ENCODE data around the gene CPXM1. TPM values are rescaled to one million over a fixed set of nuclear protein-coding genes. Genes with fewer than 3 reads are reported as not detected.

Gene CPXM1
- polyA plus RNA-seq, 3 donors, result 0.05 TPM; not detected in 2

- Mint-ChIP-seq H3K36me3 (peaks cover 24 to 27% of the 10 kb centered on the region in 2 donors), H3K4me3 (no peak overlapping the region), H3K27me3 (ENCODE audit: low read depth in 3 of 3) (peaks cover 0 to 1% (median 0%) of the 10 kb centered on the region in 3 donors), H3K4me1 (peaks cover 25% of the 10 kb centered on the region), H3K9me3 (no peaks in the 10 kb centered on the region), H3K27ac (no peak overlapping the region)
- TF ChIP-seq, protein P1, sequence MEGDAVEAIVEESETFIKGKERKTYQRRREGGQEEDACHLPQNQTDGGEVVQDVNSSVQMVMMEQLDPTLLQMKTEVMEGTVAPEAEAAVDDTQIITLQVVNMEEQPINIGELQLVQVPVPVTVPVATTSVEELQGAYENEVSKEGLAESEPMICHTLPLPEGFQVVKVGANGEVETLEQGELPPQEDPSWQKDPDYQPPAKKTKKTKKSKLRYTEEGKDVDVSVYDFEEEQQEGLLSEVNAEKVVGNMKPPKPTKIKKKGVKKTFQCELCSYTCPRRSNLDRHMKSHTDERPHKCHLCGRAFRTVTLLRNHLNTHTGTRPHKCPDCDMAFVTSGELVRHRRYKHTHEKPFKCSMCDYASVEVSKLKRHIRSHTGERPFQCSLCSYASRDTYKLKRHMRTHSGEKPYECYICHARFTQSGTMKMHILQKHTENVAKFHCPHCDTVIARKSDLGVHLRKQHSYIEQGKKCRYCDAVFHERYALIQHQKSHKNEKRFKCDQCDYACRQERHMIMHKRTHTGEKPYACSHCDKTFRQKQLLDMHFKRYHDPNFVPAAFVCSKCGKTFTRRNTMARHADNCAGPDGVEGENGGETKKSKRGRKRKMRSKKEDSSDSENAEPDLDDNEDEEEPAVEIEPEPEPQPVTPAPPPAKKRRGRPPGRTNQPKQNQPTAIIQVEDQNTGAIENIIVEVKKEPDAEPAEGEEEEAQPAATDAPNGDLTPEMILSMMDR (IDR thresholded peaks at IDR 0.05), result no peak
- Histone ChIP-seq H3K79me2 (ENCODE audit: insufficient read depth, low read length) (peaks cover 16% of the 10 kb centered on the region), H3K27ac (ENCODE audit: low read depth in 1 of 2, low read length in 2 of 2) (no peak overlapping the region), H3K4me1 (ENCODE audit: control insufficient read depth in 1 of 2, insufficient read depth in 2 of 2, low read length in 2 of 2) (peaks cover 8 to 12% of the 10 kb centered on the region in 2 donors), H4K20me1 (ENCODE audit: insufficient read depth, low read length) (peaks cover 37% of the 10 kb centered on the region), H3K4me2 (replicated peaks; ENCODE audit: extremely low read depth, low read length, poor library complexity, severe bottlenecking) (no peak overlapping the region), H3K9me3 (replicated peaks in 1 of 2; ENCODE audit: control insufficient read depth in 1 of 2, insufficient read depth in 1 of 2, low read length in 2 of 2) (no peaks in the 10 kb centered on the region), H2AFZ (ENCODE audit: insufficient read depth, low read depth, low read length, poor library complexity, severe bottlenecking) (no peak overlapping the region), H3K4me3 (replicated peaks in 1 of 3; ENCODE audit: low read depth in 2 of 3, low read length in 3 of 3) (no peak overlapping the region), H3K9ac (ENCODE audit: insufficient read depth, low read length, poor library complexity, severe bottlenecking) (no peak overlapping the region), H3K36me3 (replicated peaks in 1 of 2; ENCODE audit: control insufficient read depth in 1 of 2, insufficient read depth in 2 of 2, low read length in 2 of 2) (peaks cover 0 to 24% of the 10 kb centered on the region in 2 donors), H3K27me3 (ENCODE audit: control insufficient read depth in 2 of 2, insufficient read depth in 2 of 2, low read length in 2 of 2) (no peaks in the 10 kb centered on the region)
- no CpG with 5 or more reads among the region's 2 CpGs for WGBS (ENCODE audit: insufficient coverage)
- no peak for DNase-seq
- intact Hi-C loops (cut with micrococcal nuclease), result no loop called here
These were observed 45.2 kb upstream of the CPXM1 start for GRCh38 chr20:2845607-2846006.

DNA sequence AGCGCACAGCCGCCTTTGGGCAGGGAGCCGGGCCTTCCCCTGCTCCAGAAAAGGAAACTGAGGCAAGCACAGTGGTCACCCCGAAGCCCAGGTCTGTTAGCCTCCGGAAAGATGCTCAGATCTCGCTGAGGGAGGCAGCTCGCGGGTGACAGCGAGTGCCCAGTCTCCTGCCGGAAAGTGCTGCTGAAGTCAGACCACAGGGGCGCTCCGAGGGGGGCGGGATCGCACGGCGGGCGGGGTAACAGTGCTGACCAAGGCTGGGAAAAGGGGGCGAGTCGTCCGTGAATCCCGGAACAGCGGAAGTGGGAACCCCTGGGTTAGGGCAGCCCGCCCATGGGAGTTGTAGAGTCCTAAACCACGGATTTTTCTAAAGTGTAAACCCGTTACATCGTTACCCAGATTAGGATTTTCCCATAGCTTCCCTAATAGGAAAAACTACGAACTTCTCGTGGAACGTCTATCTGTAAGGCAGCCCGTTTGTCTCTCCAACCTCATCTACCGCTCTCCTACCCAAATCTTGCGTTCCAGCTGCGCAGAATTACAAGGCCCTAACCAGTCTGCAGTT is 40.6 kb upstream of the CPXM1 start:
- Mint-ChIP-seq H3K4me1 (peaks cover 33% of the 10 kb centered on the region), H3K4me3 (peak overlapping the region; percentile 84 to 91), H3K27ac (peak overlapping the region; percentile 35 to 87 (median 85)), H3K27me3 (ENCODE audit: low read depth in 3 of 3) (peaks cover 0 to 4% (median 3%) of the 10 kb centered on the region in 3 donors), H3K9me3 (no peaks in the 10 kb centered on the region), H3K36me3 (peaks cover 17 to 40% of the 10 kb centered on the region in 2 donors)
- Histone ChIP-seq H3K4me1 (ENCODE audit: control insufficient read depth in 1 of 2, insufficient read depth in 2 of 2, low read length in 2 of 2) (peaks cover 13 to 27% of the 10 kb centered on the region in 2 donors), H3K79me2 (ENCODE audit: insufficient read depth, low read length) (peaks cover 16% of the 10 kb centered on the region), H3K27me3 (ENCODE audit: control insufficient read depth in 2 of 2, insufficient read depth in 2 of 2, low read length in 2 of 2) (no peaks in the 10 kb centered on the region), H3K9ac (ENCODE audit: insufficient read depth, low read length, poor library complexity, severe bottlenecking) (peak overlapping the region; percentile 90), H3K36me3 (replicated peaks in 1 of 2; ENCODE audit: control insufficient read depth in 1 of 2, insufficient read depth in 2 of 2, low read length in 2 of 2) (peaks cover 0 to 24% of the 10 kb centered on the region in 2 donors), H3K27ac (ENCODE audit: low read depth in 1 of 2, low read length in 2 of 2) (peak overlapping the region in 1 of 2 donors; percentile 92), H3K4me2 (replicated peaks; ENCODE audit: extremely low read depth, low read length, poor library complexity, severe bottlenecking) (peak overlapping the region; percentile 79), H3K4me3 (replicated peaks in 1 of 3; ENCODE audit: low read depth in 2 of 3, low read length in 3 of 3) (peak overlapping the region; percentile 80 to 94 (median 80)), H3K9me3 (replicated peaks in 1 of 2; ENCODE audit: control insufficient read depth in 1 of 2, insufficient read depth in 1 of 2, low read length in 2 of 2) (no peaks in the 10 kb centered on the region), H4K20me1 (ENCODE audit: insufficient read depth, low read length) (peaks cover 23% of the 10 kb centered on the region), H2AFZ (ENCODE audit: insufficient read depth, low read depth, low read length, poor library complexity, severe bottlenecking) (peak overlapping the region; percentile 100)
- peak in 1 of 3 donors; percentile 6 for DNase-seq
- TF ChIP-seq, protein P1 (IDR thresholded peaks at IDR 0.05), result no peak
- intact Hi-C loops (cut with micrococcal nuclease), result no loop called here
- WGBS (ENCODE audit: insufficient coverage), result 13% methylated on average over 28 of the region's 33 CpGs
